ENCODE data around the gene FLT3. TPM values are rescaled to one million over a fixed set of nuclear protein-coding genes. Genes with fewer than 3 reads are reported as not detected.
A peak's percentile ranks its signal among the peaks of the same experiment; 100 is the strongest.
"Not testable (repeated sequence)": the region's sequence is repeated elsewhere in the genome, so short reads cannot be mapped to it uniquely, and the experiment has no call there.

Gene FLT3
- total and polyA plus RNA-seq, 8 donors: 0.21 to 1.9 (median 0.50) TPM

- TF ChIP-seq, protein P1, sequence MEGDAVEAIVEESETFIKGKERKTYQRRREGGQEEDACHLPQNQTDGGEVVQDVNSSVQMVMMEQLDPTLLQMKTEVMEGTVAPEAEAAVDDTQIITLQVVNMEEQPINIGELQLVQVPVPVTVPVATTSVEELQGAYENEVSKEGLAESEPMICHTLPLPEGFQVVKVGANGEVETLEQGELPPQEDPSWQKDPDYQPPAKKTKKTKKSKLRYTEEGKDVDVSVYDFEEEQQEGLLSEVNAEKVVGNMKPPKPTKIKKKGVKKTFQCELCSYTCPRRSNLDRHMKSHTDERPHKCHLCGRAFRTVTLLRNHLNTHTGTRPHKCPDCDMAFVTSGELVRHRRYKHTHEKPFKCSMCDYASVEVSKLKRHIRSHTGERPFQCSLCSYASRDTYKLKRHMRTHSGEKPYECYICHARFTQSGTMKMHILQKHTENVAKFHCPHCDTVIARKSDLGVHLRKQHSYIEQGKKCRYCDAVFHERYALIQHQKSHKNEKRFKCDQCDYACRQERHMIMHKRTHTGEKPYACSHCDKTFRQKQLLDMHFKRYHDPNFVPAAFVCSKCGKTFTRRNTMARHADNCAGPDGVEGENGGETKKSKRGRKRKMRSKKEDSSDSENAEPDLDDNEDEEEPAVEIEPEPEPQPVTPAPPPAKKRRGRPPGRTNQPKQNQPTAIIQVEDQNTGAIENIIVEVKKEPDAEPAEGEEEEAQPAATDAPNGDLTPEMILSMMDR (IDR thresholded peaks at IDR 0.05): no peak
- Histone ChIP-seq H3K27me3 (peaks cover 5 to 57% of the 10 kb centered on the region in 2 donors), H3K36me3 (no peaks in the 10 kb centered on the region), H3K4me1 (peaks cover 0 to 4% of the 10 kb centered on the region in 2 donors), H3K27ac (no peak overlapping the region), H3K9me3 (no peaks in the 10 kb centered on the region), H3K4me3 (no peak overlapping the region)
- DNase-seq (no peak), ATAC-seq (peak; percentile 87)
- intact Hi-C loops (cut with DNase I): no loop called here
These were observed 65.1 kb downstream of the FLT3 start for GRCh38 chr13:28035146-28035782.

GRCh38 chr13:28033894-28034655, 66.3 kb downstream of the FLT3 start:
- intact Hi-C loops (cut with DNase I): no loop called here
- Histone ChIP-seq H3K4me3 (no peak overlapping the region), H3K9me3 (no peaks in the 10 kb centered on the region), H3K27ac (no peak overlapping the region), H3K27me3 (peaks cover 5 to 58% of the 10 kb centered on the region in 2 donors), H3K4me1 (peaks cover 0 to 4% of the 10 kb centered on the region in 2 donors), H3K36me3 (no peaks in the 10 kb centered on the region)
- ATAC-seq (no peak), DNase-seq (no peak)
- TF ChIP-seq, protein P1 (IDR thresholded peaks at IDR 0.05): no peak

DNA sequence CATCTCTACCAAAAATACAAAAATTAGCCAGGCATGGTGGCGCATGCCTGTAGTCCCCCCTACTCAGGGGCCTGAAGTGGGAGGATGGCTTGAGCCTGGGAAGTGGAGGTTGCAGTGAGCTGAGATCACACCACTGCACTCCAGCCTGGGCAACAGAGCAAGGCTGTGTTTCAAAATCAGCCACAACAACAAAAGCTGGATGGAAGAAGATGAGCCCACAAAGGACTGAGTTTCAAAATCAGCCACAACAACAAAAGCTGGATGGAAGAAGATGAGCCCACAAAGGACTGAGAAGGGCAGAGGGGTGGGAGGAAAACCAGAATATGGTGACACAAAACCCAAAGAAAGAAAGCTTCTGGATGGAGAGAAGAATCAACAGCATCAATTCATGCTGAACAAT, 67.9 kb downstream of the FLT3 start:
- H3K27ac ChIP-seq; H3K4me1 ChIP-seq; H3K9me3 ChIP-seq; intact Hi-C loops (cut with DNase I); DNase-seq; H3K36me3 ChIP-seq; ATAC-seq; H3K4me3 ChIP-seq: not testable (repeated sequence)
- H3K27me3 ChIP-seq: peaks cover 5 to 50% of the 10 kb centered on the region in 2 donors

GRCh38 chr13:28031896-28032288, 68.5 kb downstream of the FLT3 start:
- DNase-seq (no peak), ATAC-seq (no peak)
- peaks cover 5 to 44% of the 10 kb centered on the region in 2 donors for H3K27me3 ChIP-seq
- TF ChIP-seq, protein P1 (IDR thresholded peaks at IDR 0.05): no peak
- no peak overlapping the region for H3K27ac ChIP-seq
- H3K36me3 ChIP-seq: no peaks in the 10 kb centered on the region
- no peaks in the 10 kb centered on the region for H3K4me1 ChIP-seq
- intact Hi-C loops (cut with DNase I): no loop called here
- no peaks in the 10 kb centered on the region for H3K9me3 ChIP-seq
- H3K4me3 ChIP-seq: no peak overlapping the region

- no peak overlapping the region for H3K27ac ChIP-seq
- TF ChIP-seq, protein P1 (IDR thresholded peaks at IDR 0.05): no peak
- H3K4me3 ChIP-seq: no peak overlapping the region
- DNase-seq (peak in 2 of 4 donors; percentile 7 to 71), ATAC-seq (peak; percentile 63)
- intact Hi-C loops (cut with DNase I): no loop called here
- H3K9me3 ChIP-seq: no peaks in the 10 kb centered on the region
- H3K36me3 ChIP-seq: no peaks in the 10 kb centered on the region
- H3K4me1 ChIP-seq: no peaks in the 10 kb centered on the region
- H3K27me3 ChIP-seq: peaks cover 5 to 43% of the 10 kb centered on the region in 2 donors
These were observed 69.0 kb downstream of the FLT3 start for GRCh38 chr13:28031220-28031895.
